ENCODE data around the gene CLEC5A.
"Not testable (repeated sequence)": the region's sequence is repeated elsewhere in the genome, so short reads cannot be mapped to it uniquely, and the experiment has no call there.

CLEC5A gene

GRCh38 chr7:141946796-141947195 lies at the start of gene CLEC5A:
TSS of gene CLEC5A (minus strand) at chr7:141946974. CDS start at chr7:141946292, 682 bp downstream.
- DNase-seq (ENCODE audit: low spot score) = no peak
- in situ Hi-C loops (cut with MboI; ENCODE audit: low pct_unique_long_range_greater_than_20kb, low sequenced_read_pairs, unreplicated experiment) = no loop called here
- TF ChIP-seq CTCF (IDR thresholded peaks at IDR 0.05; ENCODE audit: extremely low read depth, insufficient read depth, missing control alignments) = no peak

- in situ Hi-C loops (cut with MboI; ENCODE audit: low pct_unique_long_range_greater_than_20kb, low sequenced_read_pairs, unreplicated experiment) = no loop called here
- TF ChIP-seq CTCF (IDR thresholded peaks at IDR 0.05; ENCODE audit: extremely low read depth, insufficient read depth, missing control alignments) = no peak
- no peak for DNase-seq (ENCODE audit: low spot score)
Measured at GRCh38 chr7:141993354-141993753, 46.6 kb upstream of the CLEC5A start.

- no peak for TF ChIP-seq CTCF (IDR thresholded peaks at IDR 0.05; ENCODE audit: extremely low read depth, insufficient read depth, missing control alignments)
- in situ Hi-C loops (cut with MboI; ENCODE audit: low pct_unique_long_range_greater_than_20kb, low sequenced_read_pairs, unreplicated experiment) = no loop called here
Measured at GRCh38 chr7:141992688-141993087, 45.9 kb upstream of the CLEC5A start.

GRCh38 chr7:141992156-141992555 lies 45.4 kb upstream of the CLEC5A start:
- in situ Hi-C loops (cut with MboI; ENCODE audit: low pct_unique_long_range_greater_than_20kb, low sequenced_read_pairs, unreplicated experiment) = no loop called here

More at GRCh38 chr7:141992688-141993087, 45.9 kb upstream of the CLEC5A start:
- no peak for DNase-seq (ENCODE audit: low spot score)

GRCh38 chr7:141991140-141991539 lies 44.4 kb upstream of the CLEC5A start:
- TF ChIP-seq CTCF (IDR thresholded peaks at IDR 0.05; ENCODE audit: extremely low read depth, insufficient read depth, missing control alignments) = no peak
- in situ Hi-C loops (cut with MboI; ENCODE audit: low pct_unique_long_range_greater_than_20kb, low sequenced_read_pairs, unreplicated experiment) = no loop called here
- DNase-seq (ENCODE audit: low spot score) = no peak

More at GRCh38 chr7:141992156-141992555, 45.4 kb upstream of the CLEC5A start:
- no peak for TF ChIP-seq CTCF (IDR thresholded peaks at IDR 0.05; ENCODE audit: extremely low read depth, insufficient read depth, missing control alignments)
- no peak for DNase-seq (ENCODE audit: low spot score)

- DNase-seq (ENCODE audit: low spot score) = no peak
- TF ChIP-seq CTCF (IDR thresholded peaks at IDR 0.05; ENCODE audit: extremely low read depth, insufficient read depth, missing control alignments) = no peak
- in situ Hi-C loops (cut with MboI; ENCODE audit: low pct_unique_long_range_greater_than_20kb, low sequenced_read_pairs, unreplicated experiment) = no loop called here
Measured at GRCh38 chr7:141990011-141990725, 43.4 kb upstream of the CLEC5A start.

- in situ Hi-C loops (cut with MboI; ENCODE audit: low pct_unique_long_range_greater_than_20kb, low sequenced_read_pairs, unreplicated experiment); DNase-seq (ENCODE audit: low spot score): not testable (repeated sequence)
Measured at GRCh38 chr7:141987803-141988202, 41.0 kb upstream of the CLEC5A start.
